NT2/D1 (cell line): ENCODE measurements around the gene ANK3.

ENCODE experiments used
- SUZ12 ChIP-seq: IDR thresholded peaks from 2 replicates; pipeline ENCODE4 v1.6.1; 2011; ENCODE audit not compliant: insufficient read length, insufficient read depth; ENCODE audit errors: extremely low read depth
- YY1 ChIP-seq: IDR thresholded peaks from 2 replicates; pipeline ENCODE4 v1.6.1; 2011; ENCODE audit not compliant: insufficient read length, insufficient read depth
- ZNF274 ChIP-seq: IDR thresholded peaks from 2 replicates; pipeline ENCODE4 v1.6.1; 2011; ENCODE audit warnings: mild to moderate bottlenecking, low read depth, low read length

DNA sequence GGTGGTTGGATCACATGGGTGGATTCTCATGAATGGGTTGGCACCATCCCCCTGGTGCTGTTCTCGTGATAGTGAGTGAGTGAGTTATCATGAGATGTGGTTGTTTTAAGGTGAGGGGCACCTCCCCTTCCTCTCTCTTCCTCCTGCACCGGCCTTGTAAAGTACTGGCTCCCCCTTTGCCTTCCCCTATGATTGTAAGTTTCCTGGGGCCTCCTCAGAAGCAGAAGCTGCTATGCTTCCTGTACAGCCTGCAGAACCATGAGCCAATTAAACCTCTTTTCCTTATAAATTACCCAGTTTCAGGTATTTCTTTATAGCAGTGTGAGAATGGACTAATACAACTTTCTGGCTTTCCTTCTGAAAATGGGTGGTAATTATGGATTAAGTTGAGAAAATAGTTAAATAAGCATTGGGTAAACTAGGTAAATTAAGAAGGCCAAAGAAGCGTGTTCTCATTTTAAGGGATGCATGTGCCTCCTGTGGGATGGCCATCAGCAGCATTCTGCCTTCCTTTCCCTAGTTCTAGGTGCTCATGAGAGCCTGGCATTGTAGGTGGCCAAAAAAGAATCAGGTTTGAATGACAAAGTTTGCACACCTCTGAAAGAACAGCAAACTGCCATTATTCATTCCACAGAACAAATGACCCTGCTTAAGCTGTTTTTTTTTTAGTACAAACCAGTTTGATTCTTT is 242.0 kb downstream of the ANK3 start:
- TF ChIP-seq ZNF274 (no peak), SUZ12 (no peak), YY1 (no peak)
